ELR (cell line): ENCODE measurements around the gene TMCO5A.

Experiments used
- DNase-seq: peaks from one replicate; pipeline ENCODE4 v3.0.0-alpha.2; 2015; ENCODE audit warnings: low read depth

Gene TMCO5A

DNA sequence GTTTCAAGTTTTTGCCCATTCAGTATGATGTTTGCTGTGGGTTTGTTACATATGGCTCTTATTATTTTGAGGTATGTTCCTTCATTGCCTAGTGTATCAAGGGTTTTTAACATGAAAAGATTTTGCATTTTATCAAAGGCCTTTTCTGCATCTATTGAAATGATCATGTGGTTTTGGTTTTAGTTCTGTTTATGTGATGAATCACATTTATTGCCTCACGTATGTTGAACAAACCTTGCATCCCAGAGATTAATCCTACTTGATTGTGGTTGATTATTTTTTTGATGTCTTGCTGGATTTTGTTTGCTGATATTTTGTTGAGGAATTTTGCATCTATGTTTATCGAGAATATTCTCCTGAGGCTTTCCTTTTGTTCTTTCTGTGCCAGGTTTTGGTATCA, 39.4 kb downstream of the TMCO5A start:
- peak; percentile 33 for DNase-seq

- no peak for DNase-seq
These were observed 43.8 kb downstream of the TMCO5A start for GRCh38 chr15:37978231-37978630.

- no peak for DNase-seq
These were observed 45.4 kb downstream of the TMCO5A start for GRCh38 chr15:37979671-37980409.

GRCh38 chr15:37981201-37981600, 46.8 kb downstream of the TMCO5A start:
- no peak for DNase-seq

- DNase-seq, result peak; percentile 62
These were observed 47.3 kb downstream of the TMCO5A start for GRCh38 chr15:37981775-37982174.

GRCh38 chr15:37984368-37984767, 49.9 kb downstream of the TMCO5A start:
- no peak for DNase-seq

DNA sequence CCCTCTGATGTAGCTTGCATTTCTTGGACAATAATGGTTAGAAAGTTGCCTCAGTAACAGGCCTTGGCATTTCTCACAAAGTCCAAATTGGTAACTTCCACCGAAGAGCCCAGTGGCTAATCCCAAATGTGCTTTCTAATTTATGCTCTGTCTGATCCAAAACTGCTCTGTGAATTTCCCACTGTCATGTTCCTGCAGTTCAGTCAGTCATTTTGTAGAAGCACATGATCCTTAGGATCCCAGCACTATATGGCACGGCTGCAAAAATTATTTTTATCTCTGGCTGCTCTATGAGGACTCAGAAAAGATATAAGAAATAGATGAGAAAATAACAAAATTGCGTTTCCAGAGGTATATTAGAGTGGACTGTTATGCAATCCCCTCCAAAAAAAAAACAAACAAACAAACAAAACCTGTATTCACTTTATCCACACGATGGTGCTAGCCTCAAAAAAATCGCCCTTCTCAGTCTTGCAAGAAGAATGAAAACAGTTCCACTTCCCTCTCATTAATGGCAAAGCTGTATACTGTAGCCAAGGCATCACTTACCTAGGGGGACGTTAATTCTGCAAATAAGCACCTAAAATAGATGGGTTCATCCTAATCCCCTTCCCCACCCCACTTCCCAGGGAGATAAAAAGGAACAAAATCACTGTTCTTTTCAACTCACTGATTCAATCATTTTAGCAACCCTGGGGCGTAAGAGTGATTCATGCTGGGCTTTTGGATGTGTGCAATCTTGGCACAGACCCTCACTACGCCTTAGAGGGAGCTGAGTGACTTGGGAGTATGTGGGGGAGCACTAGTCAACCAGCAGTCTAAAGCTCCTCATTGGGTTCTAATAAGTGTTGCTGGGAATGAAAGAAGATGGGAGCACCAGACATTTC, 61.3 kb downstream of the TMCO5A start:
- peak; percentile 79 for DNase-seq
